G401 (cell line): ENCODE data around the gene DUT. TPM values are rescaled to one million over a fixed set of nuclear protein-coding genes. Genes with fewer than 3 reads are reported as not detected.
"Not testable (repeated sequence)": the region's sequence is repeated elsewhere in the genome, so short reads cannot be mapped to it uniquely, and the experiment has no call there.

ENCODE experiments used
- DNase-seq: peaks from one replicate; pipeline ENCODE4 v3.0.0-alpha.2; 2015; ENCODE audit warnings: low spot score
- in situ Hi-C: cut with HindIII; loops from 2 replicates; pipeline ENCODE4 v1.10.0; 2016; ENCODE audit warnings: low sequenced_read_pairs, mixed read lengths
- total RNA-seq: library from RNA; depleted of rRNA; stranded (reverse); fragments of >200 nt; shearing (Covaris generic); gene quantifications from 2 replicates; pipeline ENCODE4 v1.2.3, GENCODE V29; 2014

Gene DUT
- total RNA-seq, 1 experiment from 2014 or later: 182 TPM

DNA sequence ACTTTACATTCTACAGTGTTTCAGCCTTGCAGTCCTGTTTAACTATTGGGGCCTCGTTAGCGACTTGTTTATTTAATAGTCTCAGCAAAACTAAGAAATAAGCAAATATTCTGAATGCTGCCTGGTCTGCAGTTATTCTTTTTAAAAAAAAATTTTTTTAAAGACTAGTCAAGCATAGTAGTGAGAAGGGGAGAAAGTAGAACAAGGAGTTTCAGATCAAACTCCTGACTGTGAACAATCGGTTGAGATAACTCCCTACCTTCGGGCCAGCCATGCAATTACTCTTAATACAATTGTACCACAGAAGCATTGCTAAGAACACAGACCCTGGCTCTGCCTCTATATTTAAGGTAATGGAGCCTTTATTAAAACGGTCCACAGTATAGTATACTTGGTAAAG lies 5.8 kb upstream of the DUT start:
- no peak for DNase-seq
- in situ Hi-C loops: no loop called here

DNA sequence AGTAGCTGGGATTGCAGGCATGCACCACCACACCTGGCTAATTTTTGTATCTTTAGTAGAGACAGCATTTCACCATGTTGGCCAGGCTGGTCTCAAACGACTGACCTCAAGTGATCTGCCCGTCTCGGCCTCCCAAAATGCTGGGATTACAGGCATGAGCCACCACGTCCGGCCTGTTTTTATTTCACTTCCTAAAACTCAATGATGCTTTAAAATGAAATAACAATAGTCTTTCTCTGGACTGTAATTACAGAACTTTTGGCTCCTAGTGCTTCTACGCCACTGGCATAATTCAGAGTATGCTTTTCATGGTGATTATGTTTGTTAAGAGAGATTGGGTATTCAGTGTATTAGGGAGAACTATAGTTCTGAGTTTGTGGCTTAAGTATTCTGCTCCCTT lies 5.0 kb upstream of the DUT start:
- in situ Hi-C loops: not testable (repeated sequence)

DNA sequence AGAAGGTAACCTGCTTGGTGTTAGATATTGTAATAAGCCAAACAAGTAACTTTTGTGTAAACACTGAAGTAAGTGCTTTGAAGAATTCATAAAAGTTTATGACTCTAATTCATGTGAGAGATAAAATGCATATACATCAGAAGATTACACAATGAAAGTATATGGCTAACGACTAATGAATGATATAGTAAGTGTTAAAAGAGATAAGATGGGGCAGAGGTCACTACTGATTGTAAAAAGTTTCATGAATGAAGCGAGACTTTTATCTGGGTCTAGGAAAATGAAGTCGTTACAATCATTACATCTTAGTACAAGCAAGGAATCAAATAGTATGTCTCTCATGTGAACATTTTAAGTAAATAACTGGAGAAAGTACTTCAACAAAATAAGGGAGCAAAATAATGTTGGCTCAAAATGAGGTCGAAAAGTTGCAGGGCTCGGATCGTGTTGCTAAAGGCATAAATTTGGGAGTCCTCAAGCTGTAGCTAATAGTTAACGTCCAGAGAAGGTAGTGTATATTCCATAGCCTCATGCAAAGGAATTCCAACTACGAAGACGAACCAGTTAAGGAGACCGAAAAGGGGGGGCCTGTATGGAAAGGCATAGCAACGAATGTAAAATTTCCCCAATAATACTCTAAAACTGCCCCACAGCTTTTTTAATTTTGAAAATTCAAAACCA lies 984 bp upstream of the DUT start:
- in situ Hi-C loops: no loop called here
- peak; percentile 12 for DNase-seq

More for the DNA sequence above, 5.0 kb upstream of the DUT start:
- DNase-seq: not testable (repeated sequence)

DNA sequence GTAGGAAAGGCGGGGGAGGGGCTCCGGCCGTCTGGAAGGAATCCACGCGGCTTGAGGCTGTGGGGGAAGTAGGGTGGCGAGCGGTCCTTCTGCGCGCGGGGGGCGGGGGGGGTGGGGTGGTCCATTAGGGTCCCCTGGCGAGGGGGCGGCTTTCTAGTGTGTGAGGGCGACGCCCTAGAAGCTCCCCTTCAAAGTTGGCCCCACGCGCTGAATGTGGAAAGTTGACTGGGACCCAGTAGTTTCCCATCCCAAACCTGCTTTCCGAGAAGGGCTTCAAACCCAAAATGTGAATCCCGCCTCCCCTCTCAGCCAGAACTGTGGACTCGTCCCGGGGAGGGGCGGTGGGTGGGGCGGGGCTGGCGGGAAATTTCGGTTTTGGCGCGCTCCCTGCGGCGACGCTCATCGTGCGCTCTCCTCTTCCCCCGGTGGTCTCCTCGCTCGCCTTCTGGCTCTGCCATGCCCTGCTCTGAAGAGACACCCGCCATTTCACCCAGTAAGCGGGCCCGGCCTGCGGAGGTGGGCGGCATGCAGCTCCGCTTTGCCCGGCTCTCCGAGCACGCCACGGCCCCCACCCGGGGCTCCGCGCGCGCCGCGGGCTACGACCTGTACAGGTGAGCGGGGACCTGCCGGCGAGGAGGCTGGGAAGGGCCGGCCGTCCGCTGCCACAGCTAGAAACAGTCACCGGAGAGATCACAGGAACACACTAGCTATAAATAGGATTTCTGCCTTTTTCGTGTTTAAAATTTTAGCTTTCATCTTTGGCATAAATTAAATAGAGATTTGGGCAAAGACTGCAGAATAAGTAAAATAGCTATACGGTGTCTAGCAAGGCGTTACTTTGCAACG lies 790 bp downstream of the DUT start:
- peak; percentile 73 for DNase-seq
- in situ Hi-C loops: no loop called here

DNA sequence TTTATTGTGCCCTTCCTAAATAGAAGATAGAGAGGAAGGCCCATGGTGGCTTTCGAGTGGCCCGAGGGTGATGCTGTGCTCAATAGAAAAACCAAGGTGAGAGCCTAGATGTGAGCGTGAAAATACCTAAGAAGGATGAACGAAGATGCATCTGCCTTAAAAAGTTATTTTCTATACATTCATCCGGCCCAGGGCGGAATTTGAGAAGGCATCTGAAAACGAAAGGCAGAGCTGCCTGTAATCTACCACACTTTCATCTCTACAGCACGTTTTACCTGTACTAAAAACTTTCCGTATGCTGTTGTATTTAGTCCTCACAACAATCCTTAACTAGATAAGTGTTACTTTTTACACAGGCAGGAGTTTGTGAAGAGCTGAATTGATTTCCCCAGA lies 1.4 kb downstream of the DUT start:
- peak; percentile 7 for DNase-seq
- in situ Hi-C loops: no loop called here

DNA sequence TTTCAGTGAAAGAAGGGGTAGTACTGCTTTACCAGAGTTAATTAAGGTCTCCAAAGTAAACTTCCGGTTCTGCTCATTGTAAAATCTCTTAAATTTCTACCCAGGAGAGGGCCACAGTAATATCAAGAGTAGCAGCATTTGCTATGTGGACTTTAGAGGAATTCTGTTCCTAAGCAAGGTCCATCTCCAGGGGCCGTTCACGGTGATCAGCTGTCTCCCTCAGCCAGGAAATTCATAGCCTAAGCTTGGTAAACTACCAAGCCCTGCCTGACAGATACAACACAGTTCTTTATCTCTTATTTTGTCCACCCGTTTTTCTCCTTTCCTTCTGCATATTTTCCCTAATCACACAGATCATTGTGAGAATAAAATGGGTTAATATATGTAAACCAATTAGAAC lies 2.3 kb downstream of the DUT start:
- DNase-seq: no peak
- in situ Hi-C loops: no loop called here

DNA sequence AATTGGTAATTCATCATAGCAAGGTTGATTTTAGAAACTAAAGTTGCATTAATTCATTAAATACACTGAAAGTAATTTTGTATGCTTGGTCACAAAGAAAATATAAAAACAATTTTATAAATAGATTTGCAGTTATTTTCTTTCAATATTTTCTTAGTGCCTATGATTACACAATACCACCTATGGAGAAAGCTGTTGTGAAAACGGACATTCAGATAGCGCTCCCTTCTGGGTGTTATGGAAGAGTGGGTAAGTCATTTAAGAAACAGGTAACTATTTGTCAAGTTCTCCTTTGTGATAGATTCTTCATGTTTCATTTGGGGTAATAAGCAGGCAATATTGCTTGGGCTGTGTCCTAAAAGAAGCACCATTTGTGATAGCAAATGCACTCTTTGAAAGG lies 3.0 kb downstream of the DUT start:
- in situ Hi-C loops: no loop called here
- no peak for DNase-seq

DNA sequence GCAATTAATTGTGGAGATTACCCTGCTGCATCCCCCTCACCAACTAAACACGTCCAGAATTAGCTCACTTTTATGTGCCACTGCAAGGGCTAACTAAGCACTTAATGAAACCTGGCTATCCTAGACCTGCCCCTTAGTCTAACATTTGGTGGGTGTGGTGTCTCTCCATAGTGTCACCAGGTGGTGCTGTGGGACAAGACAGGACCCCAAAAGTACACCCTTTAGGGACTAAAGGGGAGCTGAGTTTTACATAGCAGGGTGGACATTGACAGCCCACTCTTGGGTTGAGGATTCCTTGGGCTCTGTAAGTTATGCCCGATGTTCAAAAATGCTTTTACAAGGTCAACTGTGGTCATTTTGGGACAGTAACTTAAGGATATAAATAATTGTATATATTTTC lies 5.7 kb downstream of the DUT start:
- in situ Hi-C loops: no loop called here
- peak; percentile 19 for DNase-seq

DNA sequence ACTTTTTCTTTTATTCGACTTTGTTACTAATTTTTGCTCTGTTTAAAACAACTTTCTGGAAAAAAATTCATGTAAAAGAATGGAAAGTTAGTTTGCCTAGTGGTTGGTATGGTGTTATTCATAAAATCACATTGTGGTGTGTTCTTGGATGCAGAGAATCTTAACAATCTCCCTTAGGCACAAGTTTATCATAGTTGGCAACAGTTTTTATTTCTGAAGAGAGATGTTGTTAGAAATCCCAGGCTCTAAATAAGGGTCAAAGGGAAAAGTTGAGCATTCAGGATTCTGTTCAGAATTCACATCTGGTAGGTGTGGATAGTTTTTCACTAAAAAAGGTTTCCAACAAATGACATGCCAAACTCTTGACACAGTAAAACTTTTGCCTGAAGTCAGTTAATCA lies 6.4 kb downstream of the DUT start:
- in situ Hi-C loops: no loop called here
- no peak for DNase-seq

DNA sequence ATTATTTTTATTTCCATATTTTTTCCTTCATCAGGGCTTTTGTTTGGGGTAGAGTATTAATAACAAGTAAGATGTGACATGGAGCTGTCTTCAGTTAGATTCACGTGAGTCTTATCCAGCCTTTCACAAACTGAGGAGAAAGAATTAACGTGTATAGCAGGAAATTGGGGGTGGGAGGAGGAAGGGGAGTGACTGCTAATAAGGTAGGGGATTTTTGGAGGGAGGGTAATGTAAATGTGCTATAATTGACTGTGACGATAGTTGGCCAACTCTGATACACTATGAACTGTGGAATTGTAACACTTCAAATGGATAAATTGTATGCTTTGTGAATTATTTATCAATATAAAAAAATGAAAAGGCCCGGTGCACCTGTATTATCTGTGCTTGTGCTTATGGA lies 8.9 kb downstream of the DUT start:
- no peak for DNase-seq
- in situ Hi-C loops: no loop called here

DNA sequence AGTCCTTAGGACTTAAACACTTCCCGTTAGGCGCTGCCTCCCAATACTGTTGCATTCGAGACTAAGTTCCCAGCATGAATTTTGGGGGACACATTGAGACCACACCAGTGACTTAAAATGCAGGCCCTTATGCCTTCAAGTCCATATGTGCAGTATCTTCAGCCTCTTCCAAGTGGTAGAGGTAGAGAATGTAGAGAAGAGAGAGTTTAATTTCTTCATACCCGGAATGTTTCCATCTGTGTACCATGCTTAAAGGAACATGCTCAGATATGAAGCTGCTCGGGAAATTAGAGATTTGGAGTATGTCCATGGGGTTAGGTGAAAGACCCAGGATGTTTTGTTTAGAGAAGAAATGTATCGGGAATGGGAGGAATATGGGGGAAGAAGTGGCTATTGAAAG lies 12.6 kb downstream of the DUT start:
- in situ Hi-C loops: no loop called here
- no peak for DNase-seq

DNA sequence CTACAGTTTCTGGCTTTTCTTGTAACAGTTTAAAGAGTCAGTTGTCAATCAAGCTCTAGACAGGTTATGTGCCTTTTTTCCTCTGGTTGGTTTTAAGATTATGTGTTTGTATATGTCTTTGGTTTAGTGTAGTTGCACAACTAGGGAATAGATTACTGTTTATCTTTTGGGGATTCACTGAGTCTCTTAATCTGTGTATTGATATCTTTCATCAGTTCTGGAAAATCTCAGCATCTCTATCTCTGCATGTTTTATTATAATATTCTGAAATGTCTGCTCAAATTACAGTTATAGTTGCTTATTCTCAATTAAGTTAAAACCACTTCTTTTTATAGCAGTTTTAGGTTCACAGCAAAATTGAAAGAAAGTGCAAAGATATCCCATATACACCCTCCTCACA lies 14.3 kb downstream of the DUT start:
- in situ Hi-C loops: no loop called here
- DNase-seq: no peak

DNA sequence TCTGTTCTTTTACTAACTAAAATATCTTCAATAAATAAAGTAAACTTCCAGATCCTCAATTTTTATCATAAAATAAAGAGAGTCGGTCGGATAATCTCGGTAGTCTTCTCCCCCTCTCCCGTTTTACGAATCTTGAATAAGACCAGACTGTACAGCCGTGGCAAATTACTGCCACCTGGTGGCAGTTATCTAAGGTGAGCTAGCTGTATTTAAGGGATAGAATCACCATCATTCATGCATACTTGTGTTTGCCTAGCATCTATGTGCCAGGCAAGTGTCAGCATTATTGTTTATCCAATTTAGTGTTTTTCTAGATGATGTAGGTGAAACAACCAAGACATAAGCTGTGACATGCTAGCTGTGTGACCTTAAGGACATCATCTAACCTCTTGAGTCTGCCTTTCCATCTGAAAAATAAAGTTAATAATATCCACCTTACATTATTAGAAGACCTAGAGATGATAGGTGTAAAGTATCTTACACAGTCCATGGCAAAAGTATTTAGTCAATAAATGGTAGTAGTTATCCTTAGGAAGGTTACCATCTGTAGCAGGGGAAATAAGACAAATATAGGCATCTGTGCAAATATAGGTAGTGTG lies 21.3 kb downstream of the DUT start:
- in situ Hi-C loops: no loop called here

DNA sequence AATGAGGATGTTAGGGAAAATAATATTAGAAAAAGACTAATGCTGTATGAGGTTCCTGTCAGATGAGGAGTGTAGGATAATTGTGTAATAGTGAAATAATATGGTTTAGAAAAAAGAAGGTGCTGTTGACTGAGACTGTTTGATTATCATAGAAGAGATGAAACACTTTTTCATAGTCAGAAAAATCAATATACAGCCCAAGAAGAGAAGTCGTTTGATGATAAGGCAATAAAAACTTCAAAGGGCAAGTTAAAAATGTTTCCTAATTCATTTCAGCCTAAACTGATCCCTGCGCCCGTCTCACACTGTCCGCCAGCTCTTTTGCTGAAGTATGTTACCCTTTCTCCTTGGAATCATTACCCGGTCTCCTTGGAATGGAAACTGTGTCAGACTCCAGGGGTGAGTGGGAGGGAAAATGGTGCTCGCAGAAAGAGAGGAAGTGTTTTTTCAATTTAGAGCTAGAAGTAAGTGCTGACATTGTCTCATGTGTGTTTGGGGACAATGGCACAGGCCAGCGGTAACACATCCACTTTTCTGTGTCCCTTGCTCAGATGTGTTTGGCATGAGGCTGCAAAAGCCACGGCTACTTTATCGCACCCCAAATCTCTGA lies 23.6 kb downstream of the DUT start:
- no peak for DNase-seq
- in situ Hi-C loops: no loop called here

More for the DNA sequence above, 21.3 kb downstream of the DUT start:
- DNase-seq: peak; percentile 81

DNA sequence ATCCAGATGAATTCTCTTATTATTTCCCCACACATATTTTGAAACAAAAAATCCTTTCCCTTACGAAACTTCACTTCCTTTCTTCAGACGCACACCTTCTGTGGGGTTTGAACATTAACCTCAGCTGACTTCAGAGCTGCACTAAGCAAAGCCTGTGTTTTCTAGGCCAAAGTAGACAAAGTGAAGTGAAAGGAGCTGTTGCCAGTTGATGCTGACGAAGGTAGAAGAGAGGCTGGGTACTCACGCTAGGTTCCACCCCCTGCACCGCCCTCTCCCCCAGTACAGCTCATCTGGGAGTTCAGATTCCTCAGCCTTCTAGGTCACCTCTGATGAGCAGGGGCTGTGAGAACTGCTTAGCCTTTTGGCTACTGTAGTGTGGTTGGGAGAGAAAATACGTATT lies 24.1 kb downstream of the DUT start:
- in situ Hi-C loops: no loop called here
- no peak for DNase-seq

DNA sequence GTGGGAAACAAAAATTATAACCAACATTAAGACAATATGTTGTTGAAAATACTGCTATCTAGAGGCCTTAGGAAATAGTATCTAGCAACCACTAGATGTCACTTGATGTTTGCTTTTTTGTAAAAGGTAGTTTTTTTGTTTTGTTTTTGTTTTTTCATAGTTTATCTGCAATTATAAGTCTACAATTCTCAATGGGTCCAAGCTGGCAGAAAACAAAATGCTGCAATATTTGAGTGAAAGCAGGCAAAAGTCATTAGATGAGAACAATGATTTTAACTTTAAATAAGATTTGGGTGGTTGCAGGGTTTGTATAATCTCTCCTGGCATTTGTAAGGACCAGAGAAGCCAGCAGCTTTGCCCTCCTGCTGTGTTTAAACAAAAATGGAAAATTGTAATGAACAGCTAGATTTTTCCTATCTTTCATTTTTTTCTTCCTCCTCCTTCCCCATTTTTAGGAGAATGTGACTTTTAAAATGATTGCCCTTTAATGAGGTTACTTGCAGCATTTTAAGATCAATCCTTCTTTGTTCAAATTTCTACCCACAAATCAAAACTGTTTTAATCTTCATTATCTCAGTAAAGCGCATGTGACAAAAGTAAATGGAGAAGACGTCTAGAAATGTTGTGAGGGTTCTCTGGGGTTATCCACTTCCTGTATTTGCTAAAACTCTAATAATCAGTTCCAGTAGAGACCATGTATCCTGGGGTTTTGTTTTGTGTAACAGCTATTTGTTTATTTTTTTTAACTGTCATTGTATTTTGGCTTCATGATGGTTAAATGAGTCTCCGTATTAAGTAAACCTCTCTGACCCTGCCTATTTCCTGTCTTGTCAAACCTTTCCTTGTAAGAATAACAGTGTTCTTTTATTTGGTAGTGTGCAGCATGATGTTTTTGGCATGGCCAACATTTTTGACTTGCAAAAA lies 27.3 kb downstream of the DUT start:
- peak; percentile 21 for DNase-seq
- in situ Hi-C loops: no loop called here

DNA sequence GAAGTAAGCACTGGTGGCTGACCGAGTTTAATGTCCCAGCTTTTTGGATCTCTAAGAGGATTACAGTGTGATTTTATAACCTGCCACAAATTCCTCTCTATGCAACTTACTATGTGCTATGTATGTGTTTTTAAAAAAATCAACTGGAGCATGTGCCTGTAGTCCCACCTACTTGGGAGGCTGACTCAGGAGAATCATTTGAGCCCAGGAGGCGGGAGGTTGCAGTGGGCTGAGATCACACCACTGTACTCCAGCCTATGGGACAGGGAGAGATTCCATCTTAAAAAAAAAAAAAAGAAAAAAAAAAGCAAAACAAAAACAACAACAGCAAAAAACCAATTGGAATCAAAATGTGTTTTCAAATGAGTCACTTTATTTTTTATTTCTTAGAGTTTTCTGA lies 29.6 kb downstream of the DUT start:
- in situ Hi-C loops: no loop called here
- no peak for DNase-seq

DNA sequence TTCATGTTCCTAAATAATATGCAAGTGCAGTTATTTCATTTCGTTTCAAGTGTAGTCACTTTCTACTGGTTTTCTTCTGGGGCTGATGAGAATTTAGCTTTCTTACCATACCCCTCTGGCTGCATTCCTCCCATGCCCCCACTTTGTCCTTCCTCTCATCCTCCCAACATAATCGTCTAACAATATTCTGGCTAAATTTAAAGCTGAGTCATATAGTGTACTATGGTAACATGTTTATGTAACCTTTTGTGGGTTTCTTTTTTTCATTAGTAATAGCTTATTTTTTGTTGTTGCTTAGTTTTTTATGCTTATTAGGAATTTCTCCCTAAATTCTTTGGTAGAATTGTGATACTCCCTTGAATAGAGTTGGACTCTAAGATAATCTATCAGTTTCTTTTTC lies 30.5 kb downstream of the DUT start:
- no peak for DNase-seq
- in situ Hi-C loops: no loop called here

DNA sequence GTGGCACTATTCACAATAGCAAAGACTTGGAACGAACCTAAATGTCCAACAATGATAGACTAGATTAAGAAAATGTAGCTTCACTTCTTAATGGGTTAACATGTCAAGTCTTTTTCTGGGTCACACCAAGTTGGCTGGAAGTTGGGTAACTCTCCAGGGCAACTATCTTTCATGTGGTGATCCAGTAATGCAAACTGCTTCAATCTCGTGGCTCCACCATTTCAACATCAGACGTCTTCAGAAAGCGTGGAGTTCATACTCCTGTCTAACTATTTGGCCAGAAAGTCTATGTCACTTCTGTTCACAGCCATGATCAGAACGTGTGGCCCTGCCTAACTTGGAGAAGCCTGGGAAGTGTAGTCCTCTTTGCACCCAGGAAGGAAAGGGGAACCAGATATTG lies 32.2 kb downstream of the DUT start:
- in situ Hi-C loops: no loop called here
- no peak for DNase-seq
